Mammary epithelial cell (primary cell): ENCODE measurements around the gene KISS1.

ENCODE experiments used
- EZH2 ChIP-seq: IDR thresholded peaks from 2 replicates; pipeline ENCODE4 v1.6.1; 2012; ENCODE audit warnings: low read length, inconsistent platforms, borderline replicate concordance
- TF ChIP-seq, protein P1 (sequence below), 2 donors: IDR thresholded peaks in 1 of 2; conservative IDR thresholded peaks in 1 of 2; 2 replicates each; pipeline ENCODE4 v1.5.1; 2011 to 2012; ENCODE audit warnings: inconsistent platforms in 2 of 2, low read length in 2 of 2, mild to moderate bottlenecking in 2 of 2, control low read depth in 1 of 2, low read depth in 1 of 2; ENCODE audit not compliant: insufficient read depth in 1 of 2; ENCODE audit errors: extremely low read depth in 1 of 2

- TF ChIP-seq, protein P1, sequence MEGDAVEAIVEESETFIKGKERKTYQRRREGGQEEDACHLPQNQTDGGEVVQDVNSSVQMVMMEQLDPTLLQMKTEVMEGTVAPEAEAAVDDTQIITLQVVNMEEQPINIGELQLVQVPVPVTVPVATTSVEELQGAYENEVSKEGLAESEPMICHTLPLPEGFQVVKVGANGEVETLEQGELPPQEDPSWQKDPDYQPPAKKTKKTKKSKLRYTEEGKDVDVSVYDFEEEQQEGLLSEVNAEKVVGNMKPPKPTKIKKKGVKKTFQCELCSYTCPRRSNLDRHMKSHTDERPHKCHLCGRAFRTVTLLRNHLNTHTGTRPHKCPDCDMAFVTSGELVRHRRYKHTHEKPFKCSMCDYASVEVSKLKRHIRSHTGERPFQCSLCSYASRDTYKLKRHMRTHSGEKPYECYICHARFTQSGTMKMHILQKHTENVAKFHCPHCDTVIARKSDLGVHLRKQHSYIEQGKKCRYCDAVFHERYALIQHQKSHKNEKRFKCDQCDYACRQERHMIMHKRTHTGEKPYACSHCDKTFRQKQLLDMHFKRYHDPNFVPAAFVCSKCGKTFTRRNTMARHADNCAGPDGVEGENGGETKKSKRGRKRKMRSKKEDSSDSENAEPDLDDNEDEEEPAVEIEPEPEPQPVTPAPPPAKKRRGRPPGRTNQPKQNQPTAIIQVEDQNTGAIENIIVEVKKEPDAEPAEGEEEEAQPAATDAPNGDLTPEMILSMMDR (conservative IDR thresholded peaks at IDR 0.05 in 1 of 2, IDR thresholded peaks at IDR 0.05 in 1 of 2; ENCODE audit: extremely low read depth in 1 of 2, insufficient read depth in 1 of 2, low read depth in 1 of 2, low read length in 2 of 2), result no peak
- no peak for TF ChIP-seq EZH2
Observed at GRCh38 chr1:204242920-204243319, 46.6 kb upstream of the KISS1 start.
